GM11168 (cell line): ENCODE results near the gene NCAM1.

Experiments
- in situ Hi-C: fragments of 300-500 bp; cut with MboI; formaldehyde crosslinking; loops from one replicate; pipeline ENCODE4 v1.12.0; 2022; ENCODE audit warnings: low sequenced_read_pairs; ENCODE audit not compliant: unreplicated experiment

NCAM1 gene

GRCh38 chr11:113160808-113161124, 199.5 kb downstream of the NCAM1 start:
- in situ Hi-C loops, result no loop called here

- in situ Hi-C loops, result no loop called here
These were observed 200.7 kb downstream of the NCAM1 start for GRCh38 chr11:113161711-113162591.

- in situ Hi-C loops, result no loop called here
These were observed 201.4 kb downstream of the NCAM1 start for GRCh38 chr11:113162592-113162962.

- in situ Hi-C loops, result no loop called here
These were observed 202.2 kb downstream of the NCAM1 start for GRCh38 chr11:113163291-113164030.

- in situ Hi-C loops, result no loop called here
These were observed 205.1 kb downstream of the NCAM1 start for GRCh38 chr11:113166280-113166679.

- in situ Hi-C loops, result no loop called here
These were observed 206.4 kb downstream of the NCAM1 start for GRCh38 chr11:113167599-113167998.

- in situ Hi-C loops, result no loop called here
These were observed 207.4 kb downstream of the NCAM1 start for GRCh38 chr11:113168354-113169342.

GRCh38 chr11:113172382-113172951, 211.2 kb downstream of the NCAM1 start:
- in situ Hi-C loops, result no loop called here

GRCh38 chr11:113173126-113173525, 211.9 kb downstream of the NCAM1 start:
- in situ Hi-C loops, result no loop called here

- in situ Hi-C loops, result no loop called here
These were observed 213.7 kb downstream of the NCAM1 start for GRCh38 chr11:113174882-113175281.

- in situ Hi-C loops, result no loop called here
These were observed 215.6 kb downstream of the NCAM1 start for GRCh38 chr11:113176599-113177360.

GRCh38 chr11:113177671-113178070, 216.5 kb downstream of the NCAM1 start:
- in situ Hi-C loops, result no loop called here

GRCh38 chr11:113178381-113179070, 217.3 kb downstream of the NCAM1 start:
- in situ Hi-C loops, result no loop called here

- in situ Hi-C loops, result no loop called here
These were observed 218.0 kb downstream of the NCAM1 start for GRCh38 chr11:113179181-113179704.

GRCh38 chr11:113181094-113181493, 219.9 kb downstream of the NCAM1 start:
- in situ Hi-C loops, result no loop called here

- in situ Hi-C loops, result no loop called here
These were observed 221.1 kb downstream of the NCAM1 start for GRCh38 chr11:113182288-113182687.

GRCh38 chr11:113184498-113184897, 223.3 kb downstream of the NCAM1 start:
- in situ Hi-C loops, result no loop called here

- in situ Hi-C loops, result no loop called here
These were observed 227.2 kb downstream of the NCAM1 start for GRCh38 chr11:113188371-113188834.
